Measurements from ENCODE around the gene THBS4. TPM values are rescaled to one million over a fixed set of nuclear protein-coding genes. Genes with fewer than 3 reads are reported as not detected.
A peak's percentile ranks its signal among the peaks of the same experiment; 100 is the strongest.

Gene THBS4
- 10 to 100 TPM in 3 of 6 donors, 1 to 10 TPM in 3; 3.7 to 56.8 (median 7.9) TPM for total RNA-seq
- polyA plus RNA-seq, result 10 to 100 TPM in 1 of 2 donors, 1 to 10 TPM in 1; 6.1 to 30.4 TPM

- 7 to 9% methylated on average over 51 to 76 of the region's 76 CpGs for WGBS, 2 donors
- no peak within 1 kb of the TSS for H3K27ac ChIP-seq
- DNase-seq (peak in 3 of 6 donors; percentile 15 to 60 (median 45)), ATAC-seq (peak in 2 of 4 donors; percentile 44 to 47), FAIRE-seq (no peak)
- intact Hi-C loops (cut with DNase I), result no loop called here
- H3K4me1 ChIP-seq, result no peaks in the 10 kb centered on the region
- TF ChIP-seq, protein P1, sequence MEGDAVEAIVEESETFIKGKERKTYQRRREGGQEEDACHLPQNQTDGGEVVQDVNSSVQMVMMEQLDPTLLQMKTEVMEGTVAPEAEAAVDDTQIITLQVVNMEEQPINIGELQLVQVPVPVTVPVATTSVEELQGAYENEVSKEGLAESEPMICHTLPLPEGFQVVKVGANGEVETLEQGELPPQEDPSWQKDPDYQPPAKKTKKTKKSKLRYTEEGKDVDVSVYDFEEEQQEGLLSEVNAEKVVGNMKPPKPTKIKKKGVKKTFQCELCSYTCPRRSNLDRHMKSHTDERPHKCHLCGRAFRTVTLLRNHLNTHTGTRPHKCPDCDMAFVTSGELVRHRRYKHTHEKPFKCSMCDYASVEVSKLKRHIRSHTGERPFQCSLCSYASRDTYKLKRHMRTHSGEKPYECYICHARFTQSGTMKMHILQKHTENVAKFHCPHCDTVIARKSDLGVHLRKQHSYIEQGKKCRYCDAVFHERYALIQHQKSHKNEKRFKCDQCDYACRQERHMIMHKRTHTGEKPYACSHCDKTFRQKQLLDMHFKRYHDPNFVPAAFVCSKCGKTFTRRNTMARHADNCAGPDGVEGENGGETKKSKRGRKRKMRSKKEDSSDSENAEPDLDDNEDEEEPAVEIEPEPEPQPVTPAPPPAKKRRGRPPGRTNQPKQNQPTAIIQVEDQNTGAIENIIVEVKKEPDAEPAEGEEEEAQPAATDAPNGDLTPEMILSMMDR (IDR thresholded peaks at IDR 0.05), result no peak
- peak within 1 kb of the TSS in 2 of 4 donors; percentile 8 to 31 for H3K4me3 ChIP-seq
- H3K9me3 ChIP-seq, result no peaks in the 10 kb centered on the region
- peaks cover 0 to 39% (median 2%) of the 10 kb centered on the region in 4 donors for H3K27me3 ChIP-seq
- no peaks in the 10 kb centered on the region for H3K36me3 ChIP-seq
Observed at GRCh38 chr5:80034962-80035821, at the start of gene THBS4. THBS4 (plus strand) TSS chr5:80035348; CDS start chr5:80035538, 190 bp downstream.

- Histone ChIP-seq H3K27me3 (no peaks in the 10 kb centered on the region), H3K9me3 (no peaks in the 10 kb centered on the region), H3K4me3 (no peak overlapping the region), H3K36me3 (peaks cover 0 to 16% (median 4%) of the 10 kb centered on the region in 3 donors), H3K27ac (no peak overlapping the region), H3K4me1 (peaks cover 0 to 8% (median 0%) of the 10 kb centered on the region in 3 donors)
- ATAC-seq (no peak), DNase-seq (no peak), FAIRE-seq (no peak)
- TF ChIP-seq, protein P1 (IDR thresholded peaks at IDR 0.05), result no peak
- intact Hi-C loops (cut with DNase I), result no loop called here
Observed at GRCh38 chr5:79986260-79986659, 48.9 kb upstream of the THBS4 start.

DNA sequence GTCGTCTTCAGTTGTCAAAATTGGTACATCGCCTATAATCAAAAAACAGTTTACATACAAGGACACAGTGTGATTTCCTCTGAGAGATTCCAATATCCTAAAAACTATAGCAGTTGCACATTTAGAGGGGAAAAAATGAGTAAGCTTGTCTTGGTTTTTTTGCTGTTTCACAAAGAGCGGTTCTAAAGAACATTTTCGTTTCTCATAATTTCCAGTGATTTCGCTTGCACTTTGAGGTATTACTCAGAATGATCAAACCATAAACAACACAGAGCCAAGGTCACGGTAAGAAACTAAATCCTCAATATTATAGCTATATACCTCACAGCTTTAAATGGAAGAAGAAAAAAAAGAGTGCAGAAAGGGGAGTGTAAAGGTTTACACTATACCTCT, 44.9 kb upstream of the THBS4 start:
- peaks cover 0 to 13% (median 0%) of the 10 kb centered on the region in 3 donors for H3K4me1 ChIP-seq
- TF ChIP-seq, protein P1 (IDR thresholded peaks at IDR 0.05), result no peak
- ATAC-seq (peak in 3 of 4 donors; percentile 6 to 17 (median 11)), DNase-seq (no peak), FAIRE-seq (peak; percentile 9)
- intact Hi-C loops (cut with DNase I), result no loop called here
- H3K4me3 ChIP-seq, result peak overlapping the region; percentile 83 to 96 (median 88)
- peak overlapping the region in 1 of 4 donors; percentile 57 for H3K27ac ChIP-seq
- no peaks in the 10 kb centered on the region for H3K27me3 ChIP-seq
- peaks cover 0 to 6% (median 0%) of the 10 kb centered on the region in 3 donors for H3K36me3 ChIP-seq
- H3K9me3 ChIP-seq, result no peaks in the 10 kb centered on the region
- WGBS, 2 donors, result 69 to 81% methylated on average over 6 of the region's 6 CpGs

DNA sequence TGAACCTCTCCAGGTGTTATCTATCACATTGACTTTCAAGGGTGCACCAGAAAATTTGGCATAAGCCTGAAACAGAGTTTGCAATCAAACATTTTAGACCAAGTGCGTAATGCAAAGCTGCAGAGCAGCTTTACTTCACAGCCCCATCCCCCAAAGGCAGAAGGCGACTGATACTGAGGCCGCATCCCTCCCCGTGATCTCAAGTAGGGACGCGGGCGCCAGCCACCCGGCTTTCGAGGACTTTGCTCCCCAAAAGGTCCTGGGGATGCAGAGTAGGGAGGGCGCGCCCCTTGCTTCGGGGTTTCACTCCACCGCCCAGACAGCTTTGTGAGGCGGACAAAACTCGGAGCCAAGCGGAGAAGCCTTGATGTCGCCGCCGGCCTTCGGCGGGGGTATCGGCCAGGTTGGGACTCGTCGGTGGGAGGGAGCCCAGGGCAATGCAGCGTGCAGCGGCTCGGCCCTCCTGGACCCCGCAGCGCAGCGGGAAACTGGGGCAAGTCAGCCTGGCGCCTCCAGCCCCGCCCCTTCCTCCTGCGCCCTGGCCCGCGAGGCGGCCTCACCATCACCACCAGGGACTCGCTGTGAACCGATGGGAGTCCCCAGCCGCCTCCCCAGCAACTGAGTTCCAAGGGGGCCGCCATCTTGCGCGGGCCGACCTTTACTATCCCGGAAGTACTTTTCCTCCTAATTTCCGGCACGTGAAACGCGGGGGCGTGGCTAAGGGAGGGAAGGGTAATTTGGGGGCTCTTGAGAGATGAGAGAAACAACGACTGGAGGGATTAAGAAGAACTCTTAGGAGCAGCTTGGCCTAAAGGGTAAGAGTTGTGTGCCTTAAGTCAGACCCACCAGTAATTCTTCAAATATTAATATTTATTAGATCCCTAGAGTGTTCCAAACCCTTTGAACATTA, 44.3 kb upstream of the THBS4 start, which contains the start of gene MTX3:
MTX3 (minus strand) TSS at position 665 of the 910 bp plus-strand sequence; CDS start at position 641, 24 bp downstream.
- Histone ChIP-seq H3K4me3 (peak within 1 kb of the TSS; percentile 83 to 96 (median 88)), H3K27ac (peak within 1 kb of the TSS in 3 of 4 donors; percentile 4 to 62 (median 57)), H3K36me3 (peaks cover 0 to 6% (median 0%) of the 10 kb centered on the region in 3 donors), H3K9me3 (no peaks in the 10 kb centered on the region), H3K27me3 (no peaks in the 10 kb centered on the region), H3K4me1 (peaks cover 0 to 13% (median 0%) of the 10 kb centered on the region in 3 donors)
- WGBS, 2 donors, result 1% methylated on average over 49 to 50 of the region's 50 CpGs
- peak; percentile 96 to 99 (median 98) for ATAC-seq
- DNase-seq, result peak; percentile 70 to 86 (median 78)
- no peak for FAIRE-seq
- intact Hi-C loops (cut with DNase I), result no loop called here
- TF ChIP-seq, protein P1 (IDR thresholded peaks at IDR 0.05), result no peak
